Activated CD4-positive, alpha-beta T cell treated with anti-CD3 and anti-CD28 coated beads for 36 hours (primary cell): ENCODE data around the gene F3. TPM values are rescaled to one million over a fixed set of nuclear protein-coding genes. Genes with fewer than 3 reads are reported as not detected.
"Not testable (repeated sequence)": the region's sequence is repeated elsewhere in the genome, so short reads cannot be mapped to it uniquely, and the experiment has no call there.

Experiments
- ATAC-seq: fragments of 200-7000 bp; cut with Tn5 transposase; one replicate; pipeline ENCODE4 v1.10.0; 2021; ENCODE audit warnings: mild to moderate bottlenecking, moderate library complexity
- CTCF ChIA-PET: fragments of 350-600 bp; sonication (Branson Sonifier 250); formaldehyde crosslinking; loops from one replicate; lab custom pipeline; 2021; ENCODE audit warnings: antibody characterized with exemption; lab: Charles Lee
- POLR2A ChIA-PET: fragments of 350-600 bp; sonication (Branson Sonifier 250); formaldehyde crosslinking; loops from one replicate; lab custom pipeline; 2021; ENCODE audit warnings: antibody characterized with exemption, inconsistent platforms; lab: Charles Lee
- DNase-seq: peaks from one replicate; pipeline ENCODE4 v3.0.0-alpha.2; 2020
- H3K27ac Mint-ChIP-seq: one replicate; pipeline ENCODE4 v1.8.0; 2021; ENCODE audit warnings: mixed read lengths
- H3K27me3 Mint-ChIP-seq: one replicate; pipeline ENCODE4 v1.8.0; 2021; ENCODE audit warnings: mixed read lengths
- H3K36me3 Mint-ChIP-seq: one replicate; pipeline ENCODE4 v1.8.0; 2021; ENCODE audit warnings: low read depth, mixed read lengths
- H3K4me1 Mint-ChIP-seq: one replicate; pipeline ENCODE4 v1.8.0; 2021; ENCODE audit warnings: mixed read lengths
- H3K4me3 Mint-ChIP-seq: one replicate; pipeline ENCODE4 v1.8.0; 2021; ENCODE audit warnings: mild to moderate bottlenecking, moderate library complexity, mixed read lengths
- H3K9me3 Mint-ChIP-seq: one replicate; pipeline ENCODE4 v1.8.0; 2021; ENCODE audit warnings: low read depth, mixed read lengths
- intact Hi-C, 2 experiments: fragments of 100-400 bp; cut with DNase I in 1 of 2; cut with micrococcal nuclease in 1 of 2; formaldehyde crosslinking; loops; one replicate each; pipeline versions ENCODE4 v1.14.2 to v1.15.1; 2022 to 2024; cut with DNase I, micrococcal nuclease
- total RNA-seq, 2 experiments: library from RNA; stranded (reverse); gene quantifications; one replicate each; pipeline ENCODE4 v1.2.3, GENCODE V29; 2021

The F3 gene
- total RNA-seq, 2 experiments from 2014 or later: 0.07 TPM; not detected in 1

- CTCF ChIA-PET: interaction anchor here (0.7 to 1.5 kb wide), 2 partner anchors 10 to 281 kb away, joined by 3 read pairs; no protein-coding TSS in a partner anchor
- intact Hi-C loops, H3K36me3 Mint-ChIP-seq, POLR2A ChIA-PET, H3K4me3 Mint-ChIP-seq, DNase-seq, H3K27me3 Mint-ChIP-seq, H3K27ac Mint-ChIP-seq, ATAC-seq, H3K4me1 Mint-ChIP-seq, H3K9me3 Mint-ChIP-seq: not testable (repeated sequence)
Observed at GRCh38 chr1:94567975-94568607, 26.5 kb upstream of the F3 start.

GRCh38 chr1:94566436-94566835 lies 24.9 kb upstream of the F3 start:
- H3K27me3 Mint-ChIP-seq, intact Hi-C loops, ATAC-seq, DNase-seq, H3K9me3 Mint-ChIP-seq, H3K4me1 Mint-ChIP-seq, H3K4me3 Mint-ChIP-seq, H3K27ac Mint-ChIP-seq, H3K36me3 Mint-ChIP-seq, POLR2A ChIA-PET: not testable (repeated sequence)
- CTCF ChIA-PET: interaction anchor here (1.5 kb wide), 1 partner anchor 12 kb away, joined by 3 read pairs; no protein-coding TSS in a partner anchor

- intact Hi-C loops: no loop called here
- POLR2A ChIA-PET: no interaction called here
- no peak overlapping the region for H3K27ac Mint-ChIP-seq
- no peak for DNase-seq
- ATAC-seq: no peak
- peaks cover 2% of the 10 kb centered on the region for H3K27me3 Mint-ChIP-seq
- no peaks in the 10 kb centered on the region for H3K9me3 Mint-ChIP-seq
- no peak overlapping the region for H3K4me3 Mint-ChIP-seq
- CTCF ChIA-PET: interaction anchor here (0.6 kb wide), 1 partner anchor 929 kb away, joined by 3 read pairs; no protein-coding TSS in a partner anchor
- H3K4me1 Mint-ChIP-seq: no peaks in the 10 kb centered on the region
- H3K36me3 Mint-ChIP-seq: no peaks in the 10 kb centered on the region
Observed at GRCh38 chr1:94565901-94566300, 24.3 kb upstream of the F3 start.

GRCh38 chr1:94562519-94563260 lies 21.1 kb upstream of the F3 start:
- H3K4me3 Mint-ChIP-seq: no peak overlapping the region
- POLR2A ChIA-PET: no interaction called here
- intact Hi-C loops: no loop called here
- no peak for ATAC-seq
- no peaks in the 10 kb centered on the region for H3K36me3 Mint-ChIP-seq
- no peaks in the 10 kb centered on the region for H3K9me3 Mint-ChIP-seq
- CTCF ChIA-PET: interaction anchor here (0.6 kb wide), 1 partner anchor 527 kb away, joined by 3 read pairs; no protein-coding TSS in a partner anchor
- H3K27ac Mint-ChIP-seq: no peak overlapping the region
- H3K4me1 Mint-ChIP-seq: no peaks in the 10 kb centered on the region
- peaks cover 2% of the 10 kb centered on the region for H3K27me3 Mint-ChIP-seq
- DNase-seq: no peak

- no peaks in the 10 kb centered on the region for H3K4me1 Mint-ChIP-seq
- H3K9me3 Mint-ChIP-seq: no peaks in the 10 kb centered on the region
- CTCF ChIA-PET: interaction anchor here (0.7 to 1.1 kb wide), 3 partner anchors 75 to 493 kb away, joined by 3 to 4 read pairs (median 3); no protein-coding TSS in a partner anchor
- H3K36me3 Mint-ChIP-seq: no peaks in the 10 kb centered on the region
- intact Hi-C loops: no loop called here
- ATAC-seq: no peak
- no peak overlapping the region for H3K27ac Mint-ChIP-seq
- no peak for DNase-seq
- H3K27me3 Mint-ChIP-seq: peaks cover 2% of the 10 kb centered on the region
- POLR2A ChIA-PET: no interaction called here
- no peak overlapping the region for H3K4me3 Mint-ChIP-seq
Observed at GRCh38 chr1:94560333-94560732, 18.8 kb upstream of the F3 start.

GRCh38 chr1:94559921-94560320 lies 18.4 kb upstream of the F3 start:
- DNase-seq (no peak), ATAC-seq (no peak)
- Mint-ChIP-seq H3K4me3 (no peak overlapping the region), H3K36me3 (no peaks in the 10 kb centered on the region), H3K27ac (no peak overlapping the region), H3K9me3 (no peaks in the 10 kb centered on the region), H3K4me1 (no peaks in the 10 kb centered on the region), H3K27me3 (peaks cover 2% of the 10 kb centered on the region)
- intact Hi-C loops: no loop called here
- ChIA-PET CTCF (interaction anchor here (0.7 to 1.1 kb wide), 3 partner anchors 75 to 493 kb away, joined by 3 to 4 read pairs (median 3); no protein-coding TSS in a partner anchor), POLR2A (no interaction called here)

- intact Hi-C loops: no loop called here
- CTCF ChIA-PET: no interaction called here
- POLR2A ChIA-PET: no interaction called here
- Mint-ChIP-seq H3K27ac (no peak overlapping the region), H3K36me3 (no peaks in the 10 kb centered on the region), H3K9me3 (no peaks in the 10 kb centered on the region), H3K4me3 (no peak overlapping the region), H3K4me1 (no peaks in the 10 kb centered on the region), H3K27me3 (peaks cover 3% of the 10 kb centered on the region)
- no peak for DNase-seq
- ATAC-seq: no peak
Observed at GRCh38 chr1:94555091-94555490, 13.5 kb upstream of the F3 start.

- ChIA-PET POLR2A (no interaction called here), CTCF (no interaction called here)
- Mint-ChIP-seq H3K4me1 (no peaks in the 10 kb centered on the region), H3K9me3 (no peaks in the 10 kb centered on the region), H3K4me3 (no peak overlapping the region), H3K27me3 (peaks cover 5% of the 10 kb centered on the region), H3K27ac (no peak overlapping the region), H3K36me3 (no peaks in the 10 kb centered on the region)
- intact Hi-C loops: no loop called here
- ATAC-seq (no peak), DNase-seq (no peak)
Observed at GRCh38 chr1:94554580-94554979, 13.0 kb upstream of the F3 start.

- no peak for ATAC-seq
- Mint-ChIP-seq H3K4me3 (no peak overlapping the region), H3K36me3 (no peaks in the 10 kb centered on the region), H3K4me1 (no peaks in the 10 kb centered on the region), H3K9me3 (no peaks in the 10 kb centered on the region), H3K27ac (no peak overlapping the region), H3K27me3 (peaks cover 5% of the 10 kb centered on the region)
- intact Hi-C loops: no loop called here
- ChIA-PET CTCF (no interaction called here), POLR2A (no interaction called here)
- DNase-seq: no peak
Observed at GRCh38 chr1:94553931-94554330, 12.4 kb upstream of the F3 start.

- Mint-ChIP-seq H3K9me3 (no peaks in the 10 kb centered on the region), H3K4me1 (no peaks in the 10 kb centered on the region), H3K4me3 (no peak overlapping the region), H3K27me3 (peaks cover 5% of the 10 kb centered on the region), H3K27ac (no peak overlapping the region), H3K36me3 (no peaks in the 10 kb centered on the region)
- ChIA-PET CTCF (interaction anchor here (0.6 kb wide), 1 partner anchor 353 kb away, joined by 3 read pairs; no protein-coding TSS in a partner anchor), POLR2A (no interaction called here)
- no peak for DNase-seq
- intact Hi-C loops: no loop called here
- ATAC-seq: no peak
Observed at GRCh38 chr1:94553323-94553730, 11.8 kb upstream of the F3 start.

- ATAC-seq: no peak
- no peaks in the 10 kb centered on the region for H3K36me3 Mint-ChIP-seq
- peaks cover 5% of the 10 kb centered on the region for H3K27me3 Mint-ChIP-seq
- H3K27ac Mint-ChIP-seq: no peak overlapping the region
- POLR2A ChIA-PET: no interaction called here
- H3K4me3 Mint-ChIP-seq: no peak overlapping the region
- CTCF ChIA-PET: no interaction called here
- H3K9me3 Mint-ChIP-seq: no peaks in the 10 kb centered on the region
- no peaks in the 10 kb centered on the region for H3K4me1 Mint-ChIP-seq
- intact Hi-C loops: no loop called here
- DNase-seq: no peak
Observed at GRCh38 chr1:94552071-94552586, 10.6 kb upstream of the F3 start.
